KOPT-K1 (cell line): ENCODE results near the gene AEBP1.

Experiments used
- H3K27ac ChIP-seq: fragments of 200-600 bp; sonication (generic); 2 replicates; pipeline ENCODE4 v1.5.1; 2016; ENCODE audit warnings: antibody characterized with exemption, mild to moderate bottlenecking, low read depth, low read length; ENCODE audit not compliant: poor library complexity, severe bottlenecking
- H3K36me3 ChIP-seq: fragments of 200-600 bp; sonication (generic); 2 replicates; pipeline ENCODE4 v1.5.1; 2017; ENCODE audit warnings: antibody characterized with exemption, mild to moderate bottlenecking, low read length, moderate library complexity; ENCODE audit not compliant: insufficient read depth
- H3K9me3 ChIP-seq: fragments of 200-600 bp; sonication (generic); 2 replicates; pipeline ENCODE4 v1.5.1; 2017; ENCODE audit warnings: antibody characterized with exemption, low read length, mild to moderate bottlenecking; ENCODE audit not compliant: insufficient read depth, poor library complexity, severe bottlenecking

AEBP1 gene

DNA sequence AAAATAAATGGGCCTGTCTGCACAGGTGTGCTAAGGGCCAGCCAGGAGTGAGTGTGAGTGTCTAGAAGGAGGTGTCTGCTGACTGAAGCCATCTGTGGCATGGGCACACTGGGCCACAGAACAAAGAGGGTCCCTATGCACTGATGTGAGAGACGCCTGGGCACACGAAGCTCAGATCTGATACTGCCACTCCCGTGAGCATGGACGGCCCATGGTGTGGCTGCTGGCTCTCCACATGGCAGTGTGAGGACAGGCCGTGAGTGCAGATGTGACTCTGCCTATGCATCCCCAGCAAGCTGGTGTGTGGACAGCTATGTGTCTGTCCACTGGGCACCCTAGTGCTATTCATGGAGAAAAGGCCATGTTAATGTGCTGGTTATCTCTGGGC, 49.8 kb downstream of the AEBP1 start:
- Histone ChIP-seq H3K36me3 (no peaks in the 10 kb centered on the region), H3K9me3 (no peaks in the 10 kb centered on the region), H3K27ac (no peak overlapping the region)

DNA sequence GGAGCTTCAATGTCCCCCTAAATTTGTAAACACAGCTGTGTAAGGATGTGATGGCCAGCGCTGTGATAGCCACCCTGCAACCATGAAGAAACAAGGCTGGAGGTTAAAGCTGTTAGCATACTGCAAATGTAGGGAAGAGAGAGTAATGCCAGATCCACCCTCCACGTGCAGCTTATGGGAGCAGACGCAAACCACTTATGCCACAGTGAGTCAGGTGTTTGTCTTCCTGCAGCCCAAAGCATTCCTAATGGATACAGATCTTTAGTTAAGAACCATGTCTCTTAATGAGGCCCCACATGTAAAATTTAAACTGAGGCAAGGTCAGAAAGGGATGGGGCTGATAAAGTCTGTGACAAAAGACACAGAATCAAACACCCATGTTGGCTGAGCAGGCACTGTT, 50.6 kb downstream of the AEBP1 start:
- no peak overlapping the region for H3K27ac ChIP-seq
- H3K36me3 ChIP-seq, result no peaks in the 10 kb centered on the region
- H3K9me3 ChIP-seq, result no peaks in the 10 kb centered on the region

- Histone ChIP-seq H3K9me3 (no peaks in the 10 kb centered on the region), H3K36me3 (no peaks in the 10 kb centered on the region), H3K27ac (no peak overlapping the region)
These were observed 51.3 kb downstream of the AEBP1 start for GRCh38 chr7:44155191-44156185.

DNA sequence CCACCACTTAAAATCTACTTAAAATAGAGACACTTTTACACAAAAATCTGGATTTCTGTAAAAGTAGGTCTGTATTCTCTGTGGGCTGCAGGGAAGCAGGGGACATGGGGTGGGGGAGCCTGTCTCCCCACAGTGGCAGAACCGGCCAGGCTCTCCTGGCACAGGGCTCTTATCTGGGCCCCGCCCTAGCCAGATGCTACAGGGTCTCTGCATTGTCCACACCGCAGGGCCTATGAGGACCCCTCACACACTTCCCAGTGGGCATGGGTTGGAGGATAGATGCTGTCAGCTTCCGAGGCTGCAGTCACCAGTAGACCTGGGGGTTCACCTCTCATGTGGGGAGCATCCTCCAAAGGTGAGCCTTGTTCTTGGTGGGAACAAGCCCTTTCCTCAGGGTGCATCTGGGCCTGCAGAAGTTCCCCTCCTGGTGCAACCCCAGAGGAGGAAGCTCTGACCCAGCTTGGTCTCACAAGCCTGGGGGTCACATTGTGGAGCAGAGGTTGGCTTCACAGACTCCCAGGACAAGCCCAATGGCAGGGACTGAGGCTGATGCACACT, 52.4 kb downstream of the AEBP1 start:
- Histone ChIP-seq H3K9me3 (no peaks in the 10 kb centered on the region), H3K36me3 (no peaks in the 10 kb centered on the region), H3K27ac (no peak overlapping the region)

- Histone ChIP-seq H3K27ac (no peak overlapping the region), H3K9me3 (no peaks in the 10 kb centered on the region), H3K36me3 (no peaks in the 10 kb centered on the region)
These were observed 53.3 kb downstream of the AEBP1 start for GRCh38 chr7:44157116-44158080.

GRCh38 chr7:44158096-44158872, 54.1 kb downstream of the AEBP1 start:
- no peaks in the 10 kb centered on the region for H3K9me3 ChIP-seq
- no peaks in the 10 kb centered on the region for H3K36me3 ChIP-seq
- H3K27ac ChIP-seq, result no peak overlapping the region

- Histone ChIP-seq H3K9me3 (no peaks in the 10 kb centered on the region), H3K36me3 (no peaks in the 10 kb centered on the region), H3K27ac (no peak overlapping the region)
These were observed 54.9 kb downstream of the AEBP1 start for GRCh38 chr7:44158873-44159631.

DNA sequence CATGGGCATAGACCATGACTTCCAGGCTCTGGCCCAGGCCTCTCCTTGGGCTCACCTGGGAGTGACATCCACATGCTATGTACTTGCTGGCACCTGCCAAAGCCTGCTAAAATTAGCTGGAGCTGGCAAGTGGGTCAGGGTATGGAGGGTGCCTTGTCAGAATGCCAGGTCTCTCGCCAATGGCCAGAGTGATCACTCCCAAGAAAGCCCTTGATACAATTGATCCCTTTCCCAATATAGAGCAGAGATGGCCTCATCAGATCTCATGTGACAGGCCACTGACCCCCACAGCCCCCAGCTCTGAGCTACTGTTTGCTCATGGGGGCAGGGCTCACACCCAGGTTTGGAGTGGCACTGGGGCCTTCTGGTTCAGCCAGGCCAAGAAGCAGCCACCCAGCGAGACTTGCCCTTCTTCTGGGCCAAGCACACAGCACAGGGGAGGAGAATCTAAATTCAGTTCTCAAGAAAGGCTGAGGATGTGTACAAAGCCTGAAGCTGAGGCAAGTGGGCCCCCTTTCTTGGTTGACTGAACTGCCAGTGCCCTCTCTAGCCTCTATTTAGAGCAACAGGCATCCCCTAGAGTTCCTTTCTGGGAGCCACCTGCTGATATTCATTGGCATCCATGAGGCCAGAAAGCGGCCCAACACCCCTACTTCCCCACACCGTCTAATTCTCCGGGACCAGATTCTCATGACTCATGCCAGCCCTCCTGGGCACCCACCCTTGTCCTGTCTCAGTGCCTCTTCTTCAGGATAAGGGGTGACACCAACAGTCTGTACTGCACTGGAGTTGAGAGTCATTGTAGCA, 55.9 kb downstream of the AEBP1 start:
- H3K27ac ChIP-seq, result no peak overlapping the region
- peaks cover 4% of the 10 kb centered on the region for H3K9me3 ChIP-seq
- H3K36me3 ChIP-seq, result no peaks in the 10 kb centered on the region

DNA sequence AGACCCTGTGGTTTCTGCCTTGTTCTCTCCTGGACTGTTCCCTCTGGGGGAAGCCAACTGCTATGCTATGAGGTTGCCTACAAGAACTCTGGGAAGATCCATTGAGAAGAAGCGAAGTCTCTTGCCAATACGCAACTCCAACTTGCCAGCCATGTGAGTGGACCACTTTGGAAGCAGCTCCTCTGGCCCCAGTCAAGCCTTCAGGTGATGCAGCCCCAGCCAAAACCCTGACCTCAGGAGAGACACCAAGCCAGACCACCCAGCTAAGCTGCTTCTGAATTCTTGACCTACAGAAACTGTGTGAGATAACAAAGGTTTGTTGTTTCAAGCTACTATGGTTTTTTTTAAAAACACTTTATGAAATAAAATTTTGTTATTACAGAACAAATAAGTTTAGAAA, 57.2 kb downstream of the AEBP1 start:
- no peaks in the 10 kb centered on the region for H3K36me3 ChIP-seq
- peaks cover 4% of the 10 kb centered on the region for H3K9me3 ChIP-seq
- H3K27ac ChIP-seq, result no peak overlapping the region

DNA sequence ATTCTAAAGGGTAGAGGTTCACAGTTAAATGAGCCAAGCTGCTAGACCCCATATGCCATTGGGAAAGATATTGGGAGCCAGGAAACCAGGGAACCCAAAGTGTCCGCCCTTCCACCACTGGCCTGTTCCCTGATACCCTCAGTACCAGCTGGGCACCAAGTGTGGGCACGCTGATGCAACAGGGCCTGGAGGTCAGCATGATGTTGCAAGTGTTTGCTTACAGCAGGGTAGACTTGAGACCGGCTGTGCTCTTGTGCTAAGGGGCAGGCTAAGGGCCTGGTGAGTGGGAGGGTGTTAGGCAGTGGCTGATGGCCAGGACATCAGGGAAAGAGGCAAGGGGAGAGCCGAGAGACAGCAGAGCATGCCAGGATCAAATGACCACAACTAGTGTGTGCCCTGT, 58.0 kb downstream of the AEBP1 start:
- H3K27ac ChIP-seq, result no peak overlapping the region
- no peaks in the 10 kb centered on the region for H3K36me3 ChIP-seq
- H3K9me3 ChIP-seq, result peaks cover 4% of the 10 kb centered on the region

DNA sequence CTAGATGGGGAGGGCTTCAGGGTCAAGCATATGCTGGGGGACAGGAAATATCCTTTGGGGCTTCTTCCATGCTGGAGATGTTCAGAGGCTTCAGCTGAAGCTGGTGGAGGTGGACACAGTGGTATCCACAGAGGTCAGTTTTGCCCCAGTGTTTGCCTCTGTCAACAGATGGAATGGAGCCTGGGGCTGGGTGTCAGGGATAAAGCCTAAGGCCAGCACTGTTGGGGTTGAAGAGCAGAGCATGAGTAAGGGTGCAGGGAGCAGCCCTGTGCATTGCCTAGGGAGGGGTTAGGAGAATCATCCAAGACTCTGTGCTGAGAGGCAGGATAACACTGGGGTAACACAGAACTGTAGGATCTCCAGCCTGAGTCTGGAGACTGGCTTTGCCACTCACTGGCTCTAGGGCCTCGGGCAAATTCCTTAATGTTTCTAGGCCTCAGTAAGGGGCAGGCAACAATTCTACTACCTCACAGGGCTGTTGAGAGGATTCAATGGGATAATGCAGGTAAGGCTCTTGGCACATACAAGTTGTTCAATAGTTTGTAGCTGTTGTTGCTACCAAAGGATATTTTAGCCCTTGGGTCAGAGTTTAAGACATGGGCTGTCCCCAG, 58.7 kb downstream of the AEBP1 start:
- Histone ChIP-seq H3K36me3 (no peaks in the 10 kb centered on the region), H3K9me3 (peaks cover 4% of the 10 kb centered on the region), H3K27ac (no peak overlapping the region)

GRCh38 chr7:44163591-44163990, 59.4 kb downstream of the AEBP1 start:
- Histone ChIP-seq H3K9me3 (peaks cover 4% of the 10 kb centered on the region), H3K36me3 (no peaks in the 10 kb centered on the region), H3K27ac (no peak overlapping the region)
